NCI-H1092 treated with DMSO at 0.1 percent for 48 hours (cell line): ENCODE results near the gene APP.

Source experiments
- DNase-seq: peaks from one replicate; lab custom pipeline; 2025; lab: John Stamatoyannopoulos, UW

Gene APP

DNA sequence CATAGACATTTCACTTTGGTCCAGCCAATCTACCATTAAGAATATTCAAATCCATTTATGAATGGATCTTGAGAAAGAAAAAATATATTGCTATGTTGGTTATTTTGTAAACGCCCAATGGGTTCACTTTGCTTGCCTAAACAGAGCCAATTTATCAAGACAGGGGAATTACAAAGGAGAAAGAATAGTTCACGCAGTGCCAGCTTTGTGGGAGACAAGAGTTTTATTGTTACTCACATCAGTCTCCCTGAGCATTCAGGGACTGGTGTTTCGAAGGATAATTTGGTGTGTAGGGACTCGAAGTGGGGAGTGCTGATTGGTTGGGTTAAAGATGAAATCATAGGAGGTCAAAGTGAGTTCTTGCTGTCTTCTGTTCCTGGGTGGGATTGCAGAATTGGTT, 300.5 kb downstream of the APP start:
- no peak for DNase-seq

DNA sequence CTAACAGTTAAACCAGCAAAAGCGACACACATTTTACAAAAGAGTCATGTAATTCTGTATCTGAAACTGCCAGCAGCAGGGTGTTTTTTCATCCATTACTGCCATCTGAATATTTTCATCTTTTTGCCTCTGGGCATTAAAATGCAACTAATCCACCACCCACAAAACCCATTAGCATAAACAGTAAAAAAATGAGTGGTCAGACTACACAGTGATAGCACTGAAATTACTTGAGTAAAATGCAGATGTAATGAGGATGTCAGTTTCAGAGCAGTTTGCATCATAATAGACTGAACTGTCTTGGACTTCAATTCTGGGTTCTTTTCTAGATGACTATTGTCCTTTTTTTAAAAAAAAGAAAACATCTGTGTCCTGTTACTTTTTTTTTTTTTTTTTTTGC, 303.5 kb downstream of the APP start:
- DNase-seq, result no peak

DNA sequence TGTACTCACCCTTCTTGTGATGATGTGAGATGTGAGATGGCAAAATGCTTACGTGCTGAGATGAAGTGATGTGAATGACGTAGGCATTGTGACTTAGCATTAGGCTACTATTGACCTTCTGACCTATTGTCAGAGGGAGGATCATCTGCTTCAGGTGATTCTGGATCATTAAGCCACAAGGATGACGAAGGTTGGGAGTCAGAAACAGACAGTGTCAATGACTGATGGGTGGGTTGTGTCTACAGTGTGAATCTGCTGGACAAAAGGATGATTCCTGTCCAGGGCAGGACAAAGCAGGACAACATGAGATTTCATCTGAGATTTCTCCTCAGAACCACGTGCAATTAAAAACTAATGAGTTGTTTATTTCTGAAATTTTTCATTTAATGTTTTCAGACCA, 306.8 kb downstream of the APP start:
- no peak for DNase-seq

DNA sequence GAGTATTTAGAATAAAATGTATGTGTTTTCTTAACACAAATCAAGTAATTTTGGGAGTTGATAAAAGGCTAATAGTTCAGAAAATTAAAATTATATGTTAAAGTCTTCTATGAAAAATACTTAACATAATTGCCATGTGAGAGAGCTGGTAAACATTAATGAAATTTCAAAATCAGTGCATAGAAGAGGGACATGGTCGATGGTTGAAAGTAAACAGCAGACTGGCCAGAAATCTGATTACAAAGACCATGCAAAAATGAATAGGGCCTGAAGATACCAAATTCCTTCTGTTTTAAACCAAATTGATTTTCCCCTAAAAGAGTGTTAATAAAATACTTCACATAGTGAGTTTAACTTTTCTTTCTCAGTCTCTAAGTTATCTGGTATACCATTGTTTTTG, 307.5 kb downstream of the APP start:
- DNase-seq, result no peak

DNA sequence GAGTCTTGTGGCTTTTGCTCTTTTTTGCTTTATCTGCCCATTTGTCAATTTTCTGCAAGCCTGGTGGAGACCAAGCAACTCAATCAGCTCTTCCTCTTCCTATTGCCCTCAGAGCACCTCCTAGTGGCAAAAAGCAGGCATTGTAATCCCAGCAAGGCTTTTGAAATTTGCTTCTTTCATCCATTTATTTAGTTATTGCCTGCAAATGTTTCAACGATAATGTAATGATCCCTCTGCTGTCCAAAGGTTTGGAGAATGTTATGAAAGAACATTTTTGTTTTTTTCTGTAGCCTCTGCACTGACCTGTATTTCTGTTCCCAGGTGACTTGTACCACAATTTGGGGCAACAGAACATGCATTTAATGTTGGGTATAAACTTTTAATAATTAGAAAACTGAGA, 308.0 kb downstream of the APP start:
- peak; percentile 1 for DNase-seq

DNA sequence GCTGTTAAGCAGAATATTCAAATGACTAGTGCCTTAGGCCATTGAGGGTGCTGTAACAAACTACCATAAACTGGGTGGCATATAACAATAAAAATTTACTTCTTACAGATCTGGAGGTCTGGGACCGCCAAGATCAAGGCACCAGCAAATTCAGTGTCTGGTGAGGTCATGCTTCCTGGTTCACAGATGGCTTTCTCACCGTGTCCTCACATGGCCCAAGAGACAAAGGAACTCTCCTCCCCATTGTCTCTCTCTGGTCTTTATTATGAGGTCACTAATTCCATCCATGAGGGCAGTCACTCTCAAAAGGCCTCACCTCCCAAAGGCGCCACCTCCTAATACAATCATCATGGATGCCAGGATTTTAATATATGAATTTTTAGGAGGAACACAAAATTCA, 308.5 kb downstream of the APP start:
- DNase-seq, result no peak

DNA sequence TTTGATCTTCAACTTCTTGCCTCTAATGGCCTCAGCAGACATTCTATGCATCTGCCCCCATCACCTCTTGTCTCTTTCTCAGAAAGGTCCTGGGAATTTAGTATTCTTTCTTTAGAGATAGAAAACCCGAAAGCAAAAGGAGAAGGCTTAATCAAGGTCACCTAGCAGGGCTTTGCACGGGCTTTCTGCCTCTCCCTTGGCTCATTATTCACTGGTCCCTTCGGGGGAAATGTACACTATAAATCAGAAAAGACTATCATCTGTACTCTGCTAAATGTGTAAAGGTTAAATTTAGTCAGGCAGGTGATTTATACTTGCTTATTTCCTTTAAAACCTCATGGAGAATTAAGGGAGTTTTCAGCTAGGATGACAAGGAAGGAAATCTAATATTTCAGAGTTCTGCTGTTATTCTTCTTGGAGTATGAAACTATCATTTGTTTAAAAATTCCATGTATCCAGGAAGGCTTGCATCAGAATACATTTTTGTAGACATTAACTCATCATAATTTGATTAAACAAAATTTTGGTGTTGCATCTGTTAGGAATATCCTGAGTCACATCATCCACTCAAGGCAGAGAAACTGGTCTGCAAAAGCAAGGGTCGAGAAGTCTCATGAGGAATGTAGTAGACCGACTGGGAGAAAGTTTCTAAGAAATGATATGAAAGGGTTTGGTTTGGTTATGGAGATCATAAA, 311.2 kb downstream of the APP start:
- DNase-seq, result no peak

DNA sequence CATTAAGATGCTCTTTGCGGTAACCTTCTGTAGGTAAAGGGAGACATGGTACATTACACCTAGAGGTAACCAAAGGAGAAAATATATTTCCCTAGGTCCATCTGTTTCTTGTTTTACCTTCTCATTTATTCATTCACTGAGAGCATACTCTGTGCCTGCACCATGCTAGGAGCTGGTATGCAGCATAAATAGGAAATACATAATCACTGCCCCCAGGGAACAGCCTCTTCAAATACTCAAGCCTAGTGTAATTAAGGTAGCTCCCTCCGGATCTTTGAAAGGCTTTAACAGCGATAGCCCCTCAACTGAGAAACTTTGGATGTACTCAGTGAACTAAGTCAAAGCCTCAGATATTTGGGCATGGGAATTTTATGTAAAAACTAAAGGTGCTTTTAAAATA, 312.2 kb downstream of the APP start:
- DNase-seq, result no peak

DNA sequence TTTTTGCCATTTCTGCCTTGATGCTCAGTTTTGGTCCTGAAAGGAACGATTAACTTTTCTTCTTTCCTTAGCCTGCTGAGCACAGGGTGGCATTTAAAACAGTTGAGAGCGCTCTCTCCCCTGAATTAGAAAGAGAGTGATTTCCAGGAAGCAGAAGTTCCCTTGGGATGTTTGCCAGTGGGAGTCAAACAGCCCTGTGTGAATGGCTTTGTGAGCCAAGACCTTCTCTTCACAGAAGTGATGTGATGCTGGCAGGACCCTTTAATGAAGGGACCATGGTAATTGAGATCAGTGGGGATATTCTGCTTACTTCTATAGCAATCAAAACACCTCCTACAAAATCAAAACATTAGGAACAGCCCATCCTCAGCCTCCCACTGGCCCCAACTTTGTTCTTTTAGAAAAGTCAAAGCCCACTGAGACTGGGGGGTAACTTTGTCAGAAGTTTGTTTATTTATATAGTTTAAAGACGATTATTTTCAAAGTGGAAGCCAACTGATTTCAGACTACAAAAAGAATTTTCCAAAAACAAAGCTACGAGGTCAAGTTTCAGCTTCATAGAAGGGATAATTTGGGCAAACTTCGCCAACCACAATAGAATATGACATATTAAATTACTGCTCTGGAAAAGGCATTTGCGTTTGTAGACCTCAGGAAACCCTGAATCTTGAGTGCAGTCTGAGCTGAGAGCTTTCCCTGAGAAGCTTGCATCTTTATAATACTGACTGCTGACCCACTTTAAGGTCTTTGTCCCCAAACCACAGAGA, 313.1 kb downstream of the APP start:
- no peak for DNase-seq

DNA sequence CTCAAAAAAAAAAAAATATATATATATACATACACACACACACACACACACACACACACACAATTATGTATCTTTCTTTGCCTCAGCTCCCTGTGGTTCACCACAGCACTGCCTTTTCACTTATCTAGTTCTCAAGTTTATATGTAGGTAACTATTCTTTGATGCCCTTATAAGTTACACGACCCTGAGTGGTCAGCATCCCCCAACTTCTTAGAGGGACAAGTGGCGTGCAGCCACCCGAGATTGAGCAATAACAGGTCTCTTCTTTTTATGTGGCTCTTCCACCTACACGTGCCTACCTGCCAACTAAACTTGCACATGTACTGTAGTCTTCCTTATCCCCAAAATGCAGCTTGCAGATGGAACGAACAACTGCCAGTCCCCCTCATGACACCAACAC, 315.0 kb downstream of the APP start:
- no peak for DNase-seq

DNA sequence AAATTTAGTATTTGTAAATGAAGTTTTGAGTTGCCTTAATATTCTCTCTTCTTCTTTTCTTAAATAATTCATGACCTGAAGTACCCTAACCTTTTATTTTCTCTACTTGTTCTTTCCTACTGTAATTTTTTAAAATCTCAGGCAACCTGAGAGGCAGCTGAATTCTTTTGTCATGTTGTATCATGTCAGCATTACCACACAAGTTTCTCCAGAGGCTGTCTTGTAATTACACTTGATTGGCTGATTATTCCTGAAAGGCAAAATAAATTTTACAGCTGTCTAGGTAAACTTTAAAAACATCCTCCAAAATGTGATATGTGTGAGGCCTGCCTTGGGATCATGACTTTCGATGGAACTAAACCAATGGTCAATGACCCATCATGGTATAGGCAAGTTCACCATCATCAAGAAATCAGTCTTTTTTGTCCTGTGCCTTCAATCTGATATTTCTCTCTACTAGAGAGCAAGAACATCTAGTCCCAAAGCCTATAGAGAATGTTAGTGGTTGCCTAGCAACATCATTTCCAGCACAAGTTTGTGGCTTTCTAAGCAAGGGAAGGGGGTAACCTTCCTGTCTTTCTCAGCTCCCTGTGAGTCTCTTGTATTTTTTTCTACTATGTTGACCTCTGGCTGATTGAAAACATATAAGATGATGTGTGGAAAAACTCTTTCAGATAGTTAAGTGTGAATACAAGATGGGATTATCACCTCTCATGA, 320.3 kb downstream of the APP start:
- DNase-seq, result no peak

DNA sequence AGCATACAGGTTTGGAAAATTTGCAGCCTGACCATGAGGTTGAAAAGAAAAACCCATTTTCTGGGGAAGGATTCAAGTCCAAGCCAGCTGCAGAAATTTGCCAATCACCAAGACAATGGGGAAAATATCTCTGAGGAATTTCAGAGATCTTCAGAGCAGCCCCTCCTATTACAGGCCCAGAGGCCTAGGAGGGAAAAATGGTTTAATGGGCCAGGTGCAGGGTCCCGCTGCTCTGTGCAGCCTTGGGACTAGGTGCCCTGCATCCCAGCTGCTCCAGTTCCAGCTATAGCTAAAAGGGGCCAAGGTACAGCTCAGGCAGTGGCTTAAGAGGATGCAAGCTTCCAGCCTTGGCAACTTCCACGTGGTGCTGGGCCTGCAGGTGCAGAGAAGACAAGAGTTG, 322.3 kb downstream of the APP start:
- no peak for DNase-seq

DNA sequence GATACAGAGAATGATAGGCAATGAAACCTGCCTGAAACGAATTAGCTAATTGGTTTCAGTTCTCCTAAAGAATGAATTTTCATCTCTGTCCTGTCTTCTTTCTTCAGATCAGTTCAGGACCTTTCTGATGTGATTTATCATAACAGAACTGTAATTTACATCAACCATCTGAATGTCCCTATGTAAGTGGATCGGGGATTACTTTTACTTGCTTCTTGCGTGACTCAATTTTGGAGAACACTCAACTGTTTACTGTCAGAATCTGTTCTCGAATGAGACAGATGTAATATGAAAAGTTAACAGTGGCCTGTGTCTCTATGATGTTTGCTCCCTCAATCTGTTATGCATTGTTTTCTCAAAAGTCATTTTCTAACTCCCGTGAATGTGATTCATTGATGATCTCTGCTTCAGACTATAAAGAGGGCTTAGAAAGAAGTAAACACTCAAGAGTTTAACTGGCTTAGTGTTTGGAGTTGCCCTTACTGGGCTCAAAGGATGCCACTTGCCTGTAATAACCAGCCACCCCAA, 324.8 kb downstream of the APP start:
- no peak for DNase-seq

DNA sequence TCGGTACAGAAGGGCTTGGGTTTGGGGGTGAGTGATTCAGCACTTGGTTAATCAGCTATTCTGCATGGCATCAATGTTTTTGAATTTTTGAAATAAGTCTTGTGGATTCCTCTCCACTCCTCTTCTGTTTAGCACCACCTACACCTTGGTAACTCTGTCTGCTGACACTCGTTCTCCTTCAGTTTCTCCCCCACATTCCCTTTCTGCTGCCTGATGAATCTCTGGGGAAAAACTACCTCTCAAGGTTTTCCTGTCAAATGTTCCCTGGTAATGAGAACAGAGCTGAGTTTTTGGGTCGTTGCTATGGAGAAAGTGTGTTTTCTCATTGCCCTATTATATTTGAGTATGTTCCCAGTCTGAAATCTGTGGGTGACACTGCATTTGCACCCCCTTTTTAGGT, 327.6 kb downstream of the APP start:
- no peak for DNase-seq

DNA sequence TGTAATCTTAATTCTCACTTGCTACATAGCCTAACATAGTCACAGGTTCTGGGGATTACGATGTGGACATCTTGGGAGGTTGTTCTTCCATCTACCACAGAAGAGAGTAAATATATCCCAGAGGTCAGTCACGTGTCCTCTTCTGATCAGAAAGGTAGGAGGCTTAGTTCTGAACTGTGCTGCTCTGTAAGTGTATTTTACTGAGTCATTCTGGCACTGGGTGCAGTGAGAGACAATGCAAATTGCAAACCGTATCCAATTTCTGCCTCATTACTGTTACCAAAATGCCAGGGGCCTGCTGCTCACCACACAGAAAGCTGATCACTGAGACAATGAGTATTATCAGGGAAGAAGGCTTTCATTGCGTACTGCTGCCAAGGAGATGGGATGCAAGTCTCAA, 331.8 kb downstream of the APP start:
- DNase-seq, result no peak

DNA sequence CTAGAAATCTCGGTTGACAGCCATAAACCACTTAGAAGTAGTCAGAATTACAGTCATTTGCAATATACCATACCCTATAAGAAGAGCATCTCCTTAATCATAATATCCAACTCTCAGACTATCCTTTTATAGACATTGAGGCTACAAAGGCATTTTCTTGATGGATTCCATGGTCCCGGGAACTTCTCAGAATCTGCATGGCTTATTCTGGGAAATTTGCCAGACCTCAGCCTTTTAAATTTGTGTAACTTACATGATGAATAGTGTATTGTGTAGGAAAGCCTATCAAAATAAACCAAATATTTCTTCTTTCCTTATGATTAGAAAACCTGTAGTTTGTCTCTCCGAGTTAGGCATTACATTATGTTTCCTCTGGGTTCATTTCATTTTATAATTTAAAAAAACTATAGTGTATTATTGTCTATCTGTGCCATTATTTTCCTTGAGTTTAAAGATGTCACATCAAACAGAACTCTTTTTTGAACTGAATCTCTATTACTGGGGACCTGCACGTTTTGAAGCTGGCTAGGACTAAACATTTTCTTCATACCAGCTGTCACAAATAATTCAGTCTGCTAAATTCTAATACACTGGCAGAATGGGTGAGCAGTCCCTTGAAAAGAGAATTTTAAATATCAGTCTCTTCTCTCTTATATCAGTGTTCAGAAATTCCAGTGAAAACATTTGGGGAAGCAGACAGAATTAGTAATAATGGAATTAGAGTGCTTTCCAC, 332.9 kb downstream of the APP start:
- DNase-seq, result no peak

DNA sequence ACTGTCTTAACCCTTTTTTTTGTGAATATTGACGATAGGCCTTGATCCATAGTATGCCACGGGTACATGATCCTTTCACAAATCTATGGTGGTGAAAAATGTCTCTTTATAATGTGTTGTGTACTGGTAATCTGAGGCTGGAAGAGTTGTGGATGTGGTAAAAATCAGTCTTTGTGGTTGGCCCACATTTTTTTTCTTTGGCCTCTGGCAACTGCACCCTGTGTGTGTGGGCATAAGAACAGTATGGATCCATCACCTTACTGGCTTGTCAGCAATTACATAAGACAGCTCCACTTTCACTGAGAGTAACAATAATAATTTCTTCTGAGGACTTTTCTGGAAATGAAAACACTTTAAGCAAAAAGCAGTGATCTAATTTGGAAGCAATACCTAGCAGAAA, 334.2 kb downstream of the APP start:
- DNase-seq, result no peak

DNA sequence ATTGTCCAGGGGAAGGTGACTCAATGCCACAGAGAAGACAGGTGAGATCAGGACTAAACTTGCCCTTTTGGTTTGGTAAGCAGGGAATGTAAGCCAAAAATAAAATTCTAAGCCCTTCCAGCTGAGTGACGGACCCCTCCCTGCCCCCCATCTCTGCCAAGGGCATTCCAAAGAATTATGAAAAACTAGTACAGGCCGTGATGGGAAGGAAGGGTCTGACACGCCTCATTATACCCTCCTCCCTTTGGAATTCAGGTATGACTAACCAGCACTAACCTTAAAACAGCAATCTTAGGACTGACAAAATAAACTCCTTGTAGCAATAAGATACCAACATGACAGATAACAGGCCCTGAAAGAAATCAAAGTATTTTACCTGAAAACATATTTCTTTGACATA, 336.2 kb downstream of the APP start:
- no peak for DNase-seq

DNA sequence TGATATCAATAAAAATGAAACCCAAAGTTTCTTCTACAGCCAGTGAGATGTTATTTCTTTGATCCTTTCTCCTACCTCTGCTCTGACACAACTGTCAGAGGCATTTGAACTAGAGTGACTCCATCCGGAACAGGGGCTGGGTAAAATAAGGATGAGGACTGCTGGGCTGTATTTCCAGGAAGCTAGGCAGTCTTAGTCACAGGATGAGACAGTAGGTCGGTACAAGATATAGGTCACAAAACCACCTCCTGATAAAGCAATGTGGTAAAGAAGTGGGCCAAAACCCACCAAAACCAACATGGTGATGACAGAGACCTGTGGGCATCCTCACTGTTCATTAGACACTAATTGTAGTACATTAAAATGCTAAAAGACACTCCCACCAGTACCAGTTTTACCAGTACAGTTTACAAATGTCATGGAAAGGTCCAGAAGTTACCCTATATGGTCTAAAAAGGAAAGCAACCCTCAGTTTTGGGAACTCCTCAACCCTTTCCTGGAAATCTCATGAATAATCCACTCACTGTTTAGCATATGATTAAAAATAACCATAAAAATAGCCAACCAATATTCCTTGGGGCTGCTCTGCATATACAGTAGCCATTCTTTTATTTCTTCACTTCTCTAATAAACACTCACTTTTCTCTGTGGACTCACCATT, 339.1 kb downstream of the APP start:
- DNase-seq, result no peak
